Lower leg skin (tissue), 3 donors: ENCODE results near the gene TOP2B.

Experiments used
- POLR2A ChIP-seq, 2 donors: fragments of 450-650 bp; IDR thresholded peaks; one replicate each; pipeline ENCODE4 v1.6.1; 2016 to 2017; ENCODE audit warnings: antibody characterized with exemption in 2 of 2, mild to moderate bottlenecking in 1 of 2, moderate library complexity in 1 of 2
- TF ChIP-seq, protein P1 (sequence below), 3 donors: fragments of 450-650 bp; IDR thresholded peaks; one replicate each; pipeline ENCODE4 v1.5.1; 2016; ENCODE audit warnings: antibody characterized with exemption in 3 of 3, mild to moderate bottlenecking in 3 of 3, moderate library complexity in 2 of 3

DNA sequence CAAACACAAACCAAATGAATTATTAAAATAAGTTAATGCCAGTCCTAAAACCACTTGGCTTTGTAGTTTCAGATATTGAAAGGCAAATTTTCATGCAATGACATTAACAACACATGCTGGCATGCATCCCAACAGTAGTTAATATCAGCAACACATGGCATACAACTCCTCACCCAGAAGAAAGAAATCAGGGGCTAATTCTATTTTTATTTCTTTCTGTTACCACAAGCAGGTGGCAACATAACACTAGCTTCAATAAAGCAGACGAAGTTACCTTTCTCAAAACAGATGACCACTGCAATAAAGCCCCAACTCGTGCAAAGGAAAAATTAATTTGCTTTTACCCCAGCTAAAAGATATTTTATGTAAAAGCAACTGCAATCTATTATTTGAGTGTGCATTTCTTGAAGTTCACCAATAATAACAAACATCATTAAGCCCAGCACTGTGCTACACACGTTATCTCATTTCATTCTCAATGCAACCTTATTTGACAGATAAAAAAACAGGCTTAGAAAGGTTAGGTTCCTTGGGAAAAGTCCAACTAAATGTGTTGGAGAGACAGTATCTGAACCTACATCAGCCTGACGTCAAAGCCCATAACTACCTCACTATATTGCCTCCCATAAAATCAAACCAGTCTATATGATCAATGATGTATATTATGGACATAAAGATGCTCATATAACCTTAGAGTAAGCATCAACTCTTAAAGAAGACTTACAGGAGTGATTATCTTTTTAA is 2.8 kb downstream of the TOP2B start:
- TF ChIP-seq, protein P1, sequence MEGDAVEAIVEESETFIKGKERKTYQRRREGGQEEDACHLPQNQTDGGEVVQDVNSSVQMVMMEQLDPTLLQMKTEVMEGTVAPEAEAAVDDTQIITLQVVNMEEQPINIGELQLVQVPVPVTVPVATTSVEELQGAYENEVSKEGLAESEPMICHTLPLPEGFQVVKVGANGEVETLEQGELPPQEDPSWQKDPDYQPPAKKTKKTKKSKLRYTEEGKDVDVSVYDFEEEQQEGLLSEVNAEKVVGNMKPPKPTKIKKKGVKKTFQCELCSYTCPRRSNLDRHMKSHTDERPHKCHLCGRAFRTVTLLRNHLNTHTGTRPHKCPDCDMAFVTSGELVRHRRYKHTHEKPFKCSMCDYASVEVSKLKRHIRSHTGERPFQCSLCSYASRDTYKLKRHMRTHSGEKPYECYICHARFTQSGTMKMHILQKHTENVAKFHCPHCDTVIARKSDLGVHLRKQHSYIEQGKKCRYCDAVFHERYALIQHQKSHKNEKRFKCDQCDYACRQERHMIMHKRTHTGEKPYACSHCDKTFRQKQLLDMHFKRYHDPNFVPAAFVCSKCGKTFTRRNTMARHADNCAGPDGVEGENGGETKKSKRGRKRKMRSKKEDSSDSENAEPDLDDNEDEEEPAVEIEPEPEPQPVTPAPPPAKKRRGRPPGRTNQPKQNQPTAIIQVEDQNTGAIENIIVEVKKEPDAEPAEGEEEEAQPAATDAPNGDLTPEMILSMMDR (IDR thresholded peaks at IDR 0.05): no peak
- TF ChIP-seq POLR2A (IDR thresholded peaks at IDR 0.05): no peak
